K562 (cell line): ENCODE results near the gene LYRM1. TPM values are rescaled to one million over a fixed set of nuclear protein-coding genes. Genes with fewer than 3 reads are reported as not detected.

ENCODE experiments used
- CBFB ChIP-seq: sonication (generic); formaldehyde crosslinking; IDR thresholded peaks from 2 replicates; pipeline ENCODE4 v1.4.0; 2020; ENCODE audit warnings: mild to moderate bottlenecking, missing genetic modification reagents
- EWSR1 ChIP-seq: fragments of 450-650 bp; IDR thresholded peaks from 2 replicates; pipeline ENCODE4 v1.6.1; 2018; ENCODE audit warnings: borderline replicate concordance, mild to moderate bottlenecking, low read depth, moderate library complexity; ENCODE audit not compliant: partially characterized antibody
- FOXP1 ChIP-seq: sonication (generic); formaldehyde crosslinking; IDR thresholded peaks from 2 replicates; pipeline ENCODE4 v1.8.0; 2022; ENCODE audit warnings: mild to moderate bottlenecking, missing genetic modification reagents
- HNRNPLL ChIP-seq: fragments of 200-400 bp; formaldehyde crosslinking; IDR thresholded peaks from 2 replicates; pipeline ENCODE4 v1.6.1; 2017; ENCODE audit warnings: low read length, low read depth, mild to moderate bottlenecking; ENCODE audit not compliant: poor library complexity, severe bottlenecking
- JUNB ChIP-seq: fragments of 450-650 bp; formaldehyde crosslinking; conservative IDR thresholded peaks from 2 replicates; pipeline ENCODE4 v1.4.0; 2020; ENCODE audit warnings: mild to moderate bottlenecking
- MCM3 ChIP-seq: fragments of 450-650 bp; IDR thresholded peaks from 2 replicates; pipeline ENCODE4 v1.6.1; 2016
- MECOM ChIP-seq: fragments of 250-450 bp; sonication (Bioruptor Pico); IDR thresholded peaks from 2 replicates; pipeline ENCODE4 v1.8.0; 2022; ENCODE audit warnings: inconsistent platforms
- NR2F6 ChIP-seq: fragments of 450-650 bp; formaldehyde crosslinking; IDR thresholded peaks from 2 replicates; pipeline ENCODE4 v1.4.0; 2020; ENCODE audit warnings: mild to moderate bottlenecking
- PRPF4 ChIP-seq: fragments of 200-400 bp; formaldehyde crosslinking; IDR thresholded peaks from one replicate; pipeline ENCODE4 v1.6.1; 2017; ENCODE audit warnings: low read length, low read depth, mild to moderate bottlenecking; ENCODE audit not compliant: insufficient read depth, poor library complexity, severe bottlenecking
- TCFL5 ChIP-seq: fragments of 250-450 bp; sonication (Bioruptor Pico); conservative IDR thresholded peaks from 2 replicates; pipeline ENCODE4 v1.6.1; 2021; ENCODE audit warnings: mild to moderate bottlenecking, moderate library complexity, matching md5 sums
- TRIM24 ChIP-seq, 2 experiments: fragments of 450-650 bp; IDR thresholded peaks; 2 replicates each; pipeline ENCODE4 v1.6.1; 2016
- ZFX ChIP-seq: sonication (generic); formaldehyde crosslinking; IDR thresholded peaks from 2 replicates; pipeline ENCODE4 v1.8.0; 2022; ENCODE audit warnings: mild to moderate bottlenecking, missing genetic modification reagents, moderate library complexity
- polyA plus RNA-seq, 8 experiments: library from polyadenylated mRNA; depleted of rRNA in 4 of 8; stranded (reverse) in 5 of 8; unstranded in 3 of 8; fragments of >200 nt; fragmentation: Nextera tagmentation in 2 of 8; fragmentation: Illumina TruSeq in 1 of 8; extraction: Ambion mirVana in 2 of 8; extraction: Trizol in 1 of 8; gene quantifications; 2 replicates each; pipeline versions ENCODE4 v1.2.1 to v1.2.3, GENCODE V29; 2011 to 2014; ENCODE audit warnings: inconsistent platforms in 1 of 8, missing spikeins in 1 of 8
- total RNA-seq, 7 experiments: library from RNA; depleted of rRNA in 6 of 7; stranded (reverse); fragments of >200 nt in 6 of 7; fragmentation: Illumina TruSeq in 2 of 7; extraction: Trizol in 2 of 7; gene quantifications; 2 replicates each; pipeline versions ENCODE4 v1.2.1 to v1.2.3, GENCODE V29; 2011 to 2021; ENCODE audit warnings: low replicate concordance in 1 of 7
- TF ChIP-seq, protein P1 (sequence below): sonication (generic); formaldehyde crosslinking; IDR thresholded peaks from 2 replicates; pipeline ENCODE4 v1.9.0; 2022; ENCODE audit warnings: mild to moderate bottlenecking, missing genetic modification reagents
- TF ChIP-seq, protein P2 (sequence below): fragments of 250-450 bp; sonication (Bioruptor Pico); IDR thresholded peaks from 2 replicates; pipeline ENCODE4 v1.4.0; 2020; ENCODE audit warnings: mild to moderate bottlenecking, moderate library complexity, borderline replicate concordance
- TF ChIP-seq, protein P3 (sequence below): fragments of 450-650 bp; conservative IDR thresholded peaks from 2 replicates; pipeline ENCODE4 v1.6.1; 2016; ENCODE audit warnings: missing genetic modification characterization, low read depth, mild to moderate bottlenecking, missing compliant biosample characterization, moderate library complexity
- TF ChIP-seq, protein P4 (sequence below): fragments of 250-450 bp; sonication (Bioruptor Pico); IDR thresholded peaks from 2 replicates; pipeline ENCODE4 v1.8.0; 2022; ENCODE audit warnings: moderate library complexity, mild to moderate bottlenecking, inconsistent platforms
- TF ChIP-seq, protein P5 (sequence below): fragments of 250-450 bp; sonication (Bioruptor Pico); IDR thresholded peaks from 2 replicates; pipeline ENCODE4 v1.5.0; 2022; ENCODE audit warnings: mild to moderate bottlenecking

LYRM1 gene
- total and polyA plus RNA-seq, 9 of the 15 experiments (the other 6 are each of a cell fraction or from before 2014, with no cell fraction given): 17.5 to 44.1 (median 32.7) TPM

DNA sequence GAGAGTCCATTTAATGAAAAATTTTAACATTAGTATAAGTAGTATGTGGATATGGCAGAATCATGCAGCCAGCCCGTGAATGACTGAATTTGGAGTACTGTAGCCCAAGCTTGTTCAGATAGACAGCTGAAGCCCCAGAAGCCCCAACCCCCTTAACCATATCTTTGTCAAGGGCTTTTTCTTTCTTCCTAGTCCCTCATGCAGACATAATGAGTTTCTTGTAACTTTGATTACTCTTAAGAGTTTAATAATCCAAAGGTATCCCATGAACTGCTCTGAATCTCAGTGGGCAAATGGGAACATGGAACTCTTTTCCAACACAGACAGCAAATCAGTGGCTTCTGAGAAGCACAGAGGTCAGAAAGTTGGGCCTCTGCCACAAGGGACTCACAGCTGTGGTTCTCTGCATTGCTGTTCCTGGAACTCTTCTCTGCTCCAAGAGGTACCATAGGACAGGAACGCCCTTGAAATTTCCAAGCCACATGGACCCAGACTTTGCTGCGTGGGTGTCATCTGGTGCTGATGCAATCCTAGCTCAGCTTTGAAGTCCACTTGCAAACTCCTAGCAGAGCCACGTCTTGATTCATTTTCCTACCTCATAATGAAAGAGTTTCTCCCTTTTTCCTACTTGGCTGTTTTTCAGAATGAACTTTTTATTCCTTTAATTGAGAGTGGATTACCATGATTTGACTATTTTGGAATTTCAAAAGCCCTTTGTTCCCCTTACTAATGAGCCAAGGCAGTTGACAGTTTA is 18.1 kb downstream of the LYRM1 start (continued):
- TF ChIP-seq MECOM (CRISPR knock-in tag) (peak; percentile 38; the same call in 1 of the 2 replicates), PRPF4 (no peak), TRIM24 (IDR thresholded peaks at IDR 0.05) (peak; percentile 39 to 77; a peak in 2 of 4 replicates), EWSR1 (no peak), FOXP1 (CRISPR knock-in tag) (no peak), MCM3 (no peak), HNRNPLL (no peak), NR2F6 (CRISPR knock-in tag) (no peak), ZFX (CRISPR knock-in tag) (no peak), TCFL5 (CRISPR knock-in tag) (no peak), JUNB (CRISPR knock-in tag) (no peak), CBFB (CRISPR knock-in tag) (no peak)
- TF ChIP-seq, protein P1, sequence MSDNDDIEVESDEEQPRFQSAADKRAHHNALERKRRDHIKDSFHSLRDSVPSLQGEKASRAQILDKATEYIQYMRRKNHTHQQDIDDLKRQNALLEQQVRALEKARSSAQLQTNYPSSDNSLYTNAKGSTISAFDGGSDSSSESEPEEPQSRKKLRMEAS (CRISPR knock-in tag): no peak
- TF ChIP-seq, protein P2, sequence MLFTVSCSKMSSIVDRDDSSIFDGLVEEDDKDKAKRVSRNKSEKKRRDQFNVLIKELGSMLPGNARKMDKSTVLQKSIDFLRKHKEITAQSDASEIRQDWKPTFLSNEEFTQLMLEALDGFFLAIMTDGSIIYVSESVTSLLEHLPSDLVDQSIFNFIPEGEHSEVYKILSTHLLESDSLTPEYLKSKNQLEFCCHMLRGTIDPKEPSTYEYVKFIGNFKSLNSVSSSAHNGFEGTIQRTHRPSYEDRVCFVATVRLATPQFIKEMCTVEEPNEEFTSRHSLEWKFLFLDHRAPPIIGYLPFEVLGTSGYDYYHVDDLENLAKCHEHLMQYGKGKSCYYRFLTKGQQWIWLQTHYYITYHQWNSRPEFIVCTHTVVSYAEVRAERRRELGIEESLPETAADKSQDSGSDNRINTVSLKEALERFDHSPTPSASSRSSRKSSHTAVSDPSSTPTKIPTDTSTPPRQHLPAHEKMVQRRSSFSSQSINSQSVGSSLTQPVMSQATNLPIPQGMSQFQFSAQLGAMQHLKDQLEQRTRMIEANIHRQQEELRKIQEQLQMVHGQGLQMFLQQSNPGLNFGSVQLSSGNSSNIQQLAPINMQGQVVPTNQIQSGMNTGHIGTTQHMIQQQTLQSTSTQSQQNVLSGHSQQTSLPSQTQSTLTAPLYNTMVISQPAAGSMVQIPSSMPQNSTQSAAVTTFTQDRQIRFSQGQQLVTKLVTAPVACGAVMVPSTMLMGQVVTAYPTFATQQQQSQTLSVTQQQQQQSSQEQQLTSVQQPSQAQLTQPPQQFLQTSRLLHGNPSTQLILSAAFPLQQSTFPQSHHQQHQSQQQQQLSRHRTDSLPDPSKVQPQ (CRISPR knock-in tag): no peak
- TF ChIP-seq, protein P3, sequence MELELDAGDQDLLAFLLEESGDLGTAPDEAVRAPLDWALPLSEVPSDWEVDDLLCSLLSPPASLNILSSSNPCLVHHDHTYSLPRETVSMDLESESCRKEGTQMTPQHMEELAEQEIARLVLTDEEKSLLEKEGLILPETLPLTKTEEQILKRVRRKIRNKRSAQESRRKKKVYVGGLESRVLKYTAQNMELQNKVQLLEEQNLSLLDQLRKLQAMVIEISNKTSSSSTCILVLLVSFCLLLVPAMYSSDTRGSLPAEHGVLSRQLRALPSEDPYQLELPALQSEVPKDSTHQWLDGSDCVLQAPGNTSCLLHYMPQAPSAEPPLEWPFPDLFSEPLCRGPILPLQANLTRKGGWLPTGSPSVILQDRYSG (tag): no peak
- TF ChIP-seq, protein P4, sequence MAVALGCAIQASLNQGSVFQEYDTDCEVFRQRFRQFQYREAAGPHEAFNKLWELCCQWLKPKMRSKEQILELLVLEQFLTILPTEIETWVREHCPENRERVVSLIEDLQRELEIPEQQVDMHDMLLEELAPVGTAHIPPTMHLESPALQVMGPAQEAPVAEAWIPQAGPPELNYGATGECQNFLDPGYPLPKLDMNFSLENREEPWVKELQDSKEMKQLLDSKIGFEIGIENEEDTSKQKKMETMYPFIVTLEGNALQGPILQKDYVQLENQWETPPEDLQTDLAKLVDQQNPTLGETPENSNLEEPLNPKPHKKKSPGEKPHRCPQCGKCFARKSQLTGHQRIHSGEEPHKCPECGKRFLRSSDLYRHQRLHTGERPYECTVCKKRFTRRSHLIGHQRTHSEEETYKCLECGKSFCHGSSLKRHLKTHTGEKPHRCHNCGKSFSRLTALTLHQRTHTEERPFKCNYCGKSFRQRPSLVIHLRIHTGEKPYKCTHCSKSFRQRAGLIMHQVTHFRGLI: no peak
- TF ChIP-seq, protein P5, sequence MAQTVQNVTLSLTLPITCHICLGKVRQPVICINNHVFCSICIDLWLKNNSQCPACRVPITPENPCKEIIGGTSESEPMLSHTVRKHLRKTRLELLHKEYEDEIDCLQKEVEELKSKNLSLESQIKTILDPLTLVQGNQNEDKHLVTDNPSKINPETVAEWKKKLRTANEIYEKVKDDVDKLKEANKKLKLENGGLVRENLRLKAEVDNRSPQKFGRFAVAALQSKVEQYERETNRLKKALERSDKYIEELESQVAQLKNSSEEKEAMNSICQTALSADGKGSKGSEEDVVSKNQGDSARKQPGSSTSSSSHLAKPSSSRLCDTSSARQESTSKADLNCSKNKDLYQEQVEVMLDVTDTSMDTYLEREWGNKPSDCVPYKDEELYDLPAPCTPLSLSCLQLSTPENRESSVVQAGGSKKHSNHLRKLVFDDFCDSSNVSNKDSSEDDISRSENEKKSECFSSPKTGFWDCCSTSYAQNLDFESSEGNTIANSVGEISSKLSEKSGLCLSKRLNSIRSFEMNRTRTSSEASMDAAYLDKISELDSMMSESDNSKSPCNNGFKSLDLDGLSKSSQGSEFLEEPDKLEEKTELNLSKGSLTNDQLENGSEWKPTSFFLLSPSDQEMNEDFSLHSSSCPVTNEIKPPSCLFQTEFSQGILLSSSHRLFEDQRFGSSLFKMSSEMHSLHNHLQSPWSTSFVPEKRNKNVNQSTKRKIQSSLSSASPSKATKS (CRISPR knock-in tag): no peak
